ENCODE results near the gene NRXN3. TPM values are rescaled to one million over a fixed set of nuclear protein-coding genes. Genes with fewer than 3 reads are reported as not detected.

NRXN3 gene
- total and polyA plus RNA-seq, 2 of the 4 experiments (the other 2 are of a cell fraction) = 4.8 to 25.1 TPM

DNA sequence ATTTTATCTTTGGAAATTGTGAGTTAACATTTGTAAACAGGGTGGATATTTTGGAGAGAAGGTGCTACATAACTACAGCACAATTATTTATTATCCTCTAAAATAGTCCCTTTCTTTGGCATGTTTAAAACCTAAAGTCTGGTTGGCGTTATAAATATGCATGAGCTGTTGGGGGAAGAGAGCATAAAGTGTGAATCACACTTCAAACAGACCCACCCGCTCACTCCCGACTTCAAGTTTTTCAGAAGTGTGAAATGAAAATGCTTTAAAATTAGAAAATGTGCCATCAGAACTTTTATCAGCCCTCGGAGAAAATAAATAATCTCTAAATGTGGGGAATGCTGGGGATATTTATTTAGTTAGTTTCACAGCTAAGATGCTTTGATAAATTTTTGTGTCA, 1006.9 kb downstream of the NRXN3 start:
- Histone ChIP-seq H2AFZ (replicated peaks; ENCODE audit: low read length, poor library complexity) (no peak overlapping the region), H2BK120ac (ENCODE audit: low read depth, low read length) (no peak overlapping the region), H3K27me3 (ENCODE audit: control insufficient read depth, insufficient read depth, low read length) (peaks cover 2% of the 10 kb centered on the region; the same call in 1 of the 2 replicates), H4K5ac (ENCODE audit: low read depth, low read length) (no peak overlapping the region), H3K9me1 (ENCODE audit: insufficient read depth, low read length) (no peaks in the 10 kb centered on the region), H2BK15ac (ENCODE audit: low read depth, low read length) (no peak overlapping the region), H3K56ac (ENCODE audit: extremely low read depth, insufficient read depth, low read length) (no peak overlapping the region), H2AK9ac (replicated peaks; ENCODE audit: low read depth, low read length, poor library complexity) (no peak overlapping the region), H2AK5ac (ENCODE audit: low read depth, low read length) (no peak overlapping the region), H2BK20ac (ENCODE audit: low read depth, low read length) (no peak overlapping the region), H4K8ac (ENCODE audit: low read depth in 2 of 2, low read length in 2 of 2) (no peak overlapping the region), H3K79me1 (ENCODE audit: low read depth in 1 of 2, low read length in 2 of 2) (no peaks in the 10 kb centered on the region), H4K20me1 (ENCODE audit: insufficient read depth, low read length) (no peaks in the 10 kb centered on the region), H3K36me3 (ENCODE audit: control insufficient read depth, insufficient read depth, low read length) (no peaks in the 10 kb centered on the region), H3K9ac (ENCODE audit: low read depth, low read length) (no peak overlapping the region), H3K18ac (ENCODE audit: low read depth, low read length) (no peak overlapping the region), H3K9me3 (ENCODE audit: control insufficient read depth, insufficient read depth, low read length) (no peaks in the 10 kb centered on the region), H2BK5ac (ENCODE audit: low read depth, low read length, poor library complexity, severe bottlenecking) (no peak overlapping the region), H4K91ac (ENCODE audit: insufficient read depth, low read depth, low read length) (no peak overlapping the region), H3K4me3 (ENCODE audit: insufficient read depth, low read depth, low read length) (no peak overlapping the region), H3K23ac (ENCODE audit: low read depth, low read length) (no peak overlapping the region), H3K4me2 (ENCODE audit: low read depth, low read length) (no peak overlapping the region), H3K4me1 (ENCODE audit: control insufficient read depth, insufficient read depth, low read length) (no peaks in the 10 kb centered on the region), H3K4ac (ENCODE audit: low read depth, low read length) (no peak overlapping the region), H3K27ac (ENCODE audit: insufficient read depth, low read length) (no peak overlapping the region), H3K14ac (replicated peaks; ENCODE audit: low read depth, low read length) (no peak overlapping the region)
- ChIA-PET CTCF (no interaction called here), POLR2A (ENCODE audit: unreplicated experiment) (no interaction called here)
- dilution Hi-C loops (cut with HindIII; ENCODE audit: low sequenced_read_pairs, unreplicated experiment) (no loop called here), in situ Hi-C loops (cut with MboI; ENCODE audit: low sequenced_read_pairs) (no loop called here), intact Hi-C loops (cut with micrococcal nuclease) (no loop called here)
- no TSS peak for BruUV-seq (replicated peaks)
- DNase-seq = no peak
- no CpG with 5 or more reads among the region's 4 CpGs for WGBS, 2 experiments (ENCODE audit: extremely low coverage in 2 of 2, insufficient read length in 1 of 2)
- ATAC-seq (ENCODE audit: low read depth) = no peak
- TF ChIP-seq CHD1 (IDR thresholded peaks at IDR 0.05; ENCODE audit: low read depth, low read length) (no peak), RFX5 (IDR thresholded peaks at IDR 0.05; ENCODE audit: low read depth, low read length) (no peak), BHLHE40 (IDR thresholded peaks at IDR 0.05; ENCODE audit: low read depth, low read length) (no peak)

Measured in IMR-90 (cell line).